Epithelial cell of esophagus (primary cell): ENCODE results near the gene SEH1L.
"Not testable (repeated sequence)": the region's sequence is repeated elsewhere in the genome, so short reads cannot be mapped to it uniquely, and the experiment has no call there.

Experiments
- DNase-seq: peaks from one replicate; pipeline ENCODE4 v3.0.0; 2010; ENCODE audit warnings: low read depth
- H3K4me3 ChIP-seq: 2 replicates; pipeline ENCODE4 v1.5.1; 2011; ENCODE audit warnings: mild to moderate bottlenecking, low read length, control low read depth
- CTCF ChIP-seq: IDR thresholded peaks from 2 replicates; pipeline ENCODE4 v1.5.1; 2011; ENCODE audit warnings: low read depth, mild to moderate bottlenecking, low read length, control low read depth, inconsistent platforms; ENCODE audit not compliant: insufficient read depth; ENCODE audit errors: missing control alignments

Gene SEH1L

GRCh38 chr18:12960853-12961397 is 13.1 kb downstream of the SEH1L start:
- no peak overlapping the region for H3K4me3 ChIP-seq
- TF ChIP-seq CTCF = no peak
- no peak for DNase-seq

GRCh38 chr18:12963069-12963468 is 15.3 kb downstream of the SEH1L start:
- no peak for DNase-seq

GRCh38 chr18:12968115-12968514 is 20.3 kb downstream of the SEH1L start:
- no peak overlapping the region for H3K4me3 ChIP-seq
- no peak for TF ChIP-seq CTCF
- DNase-seq = no peak

More at GRCh38 chr18:12963069-12963468, 15.3 kb downstream of the SEH1L start:
- TF ChIP-seq CTCF = no peak
- no peak overlapping the region for H3K4me3 ChIP-seq

GRCh38 chr18:12968619-12969018 is 20.8 kb downstream of the SEH1L start:
- no peak for TF ChIP-seq CTCF
- no peak overlapping the region for H3K4me3 ChIP-seq
- DNase-seq = no peak

GRCh38 chr18:12973562-12974213 is 25.9 kb downstream of the SEH1L start:
- DNase-seq = peak; percentile 59
- H3K4me3 ChIP-seq = no peak overlapping the region
- TF ChIP-seq CTCF = no peak

GRCh38 chr18:12975488-12975887 is 27.7 kb downstream of the SEH1L start:
- DNase-seq = no peak
- no peak overlapping the region for H3K4me3 ChIP-seq
- TF ChIP-seq CTCF = no peak

GRCh38 chr18:12976305-12976704 is 28.5 kb downstream of the SEH1L start:
- H3K4me3 ChIP-seq = no peak overlapping the region
- no peak for TF ChIP-seq CTCF
- no peak for DNase-seq

GRCh38 chr18:12980065-12980464 is 32.3 kb downstream of the SEH1L start:
- not testable (repeated sequence) for DNase-seq, H3K4me3 ChIP-seq
